Testis (tissue), 2 donors: ENCODE results near the gene PSMG1.

Experiments
- CTCF ChIP-seq, 3 experiments: fragments of 450-650 bp in 2 of 3; fragments of 200-600 bp in 1 of 3; sonication (generic) in 1 of 3; IDR thresholded peaks; one replicate each; pipeline ENCODE4 v1.5.1; 2016 to 2019; ENCODE audit warnings: antibody characterized with exemption in 3 of 3, mild to moderate bottlenecking in 2 of 3, moderate library complexity in 1 of 3
- POLR2A ChIP-seq: fragments of 450-650 bp; IDR thresholded peaks from one replicate; pipeline ENCODE4 v1.6.1; 2017; ENCODE audit warnings: antibody characterized with exemption, mild to moderate bottlenecking, moderate library complexity

- TF ChIP-seq POLR2A: no peak
- TF ChIP-seq CTCF (IDR thresholded peaks at IDR 0.05): peak in 2 of 3 experiments; percentile 6 to 8
Measured at GRCh38 chr21:39153373-39153772, 29.9 kb downstream of the PSMG1 start.
